PC-9 (cell line): Measurements from ENCODE around the gene DOCK2. TPM values are rescaled to one million over a fixed set of nuclear protein-coding genes. Genes with fewer than 3 reads are reported as not detected.

Experiments
- BruUV-seq: library from RNA; stranded (reverse); fragments of 400-500 nt; replicated peaks from 2 replicates; lab custom pipeline; 2021; lab: Mats Ljungman, UMichigan
- CTCF ChIA-PET: fragments of 300-600 bp; sonication (Branson Sonifier 250); formaldehyde crosslinking; loops from one replicate; lab custom pipeline; 2022; ENCODE audit warnings: antibody characterized with exemption; lab: Charles Lee
- POLR2A ChIA-PET: fragments of 300-600 bp; sonication (Branson Sonifier 250); formaldehyde crosslinking; loops from one replicate; lab custom pipeline; 2022; ENCODE audit warnings: antibody characterized with exemption; ENCODE audit not compliant: unreplicated experiment; lab: Charles Lee
- DNase-seq, 2 experiments: peaks; one replicate each; pipeline versions ENCODE4 v3.0.0 to v3.0.0-alpha.2; 2015 to 2022; ENCODE audit warnings: mixed read lengths in 1 of 2
- H2AFZ ChIP-seq: fragments of 200-600 bp; sonication (generic); 2 replicates; pipeline ENCODE4 v1.8.1; 2017; ENCODE audit warnings: antibody characterized with exemption
- H3F3A ChIP-seq: fragments of 200-600 bp; sonication (generic); 2 replicates; pipeline ENCODE4 v1.8.1; 2017; ENCODE audit warnings: antibody characterized with exemption, mild to moderate bottlenecking, low read depth; ENCODE audit not compliant: insufficient read depth
- H3K27ac ChIP-seq: fragments of 200-600 bp; sonication (generic); 2 replicates; pipeline ENCODE4 v1.6.1; 2016; ENCODE audit warnings: mixed run types
- H3K27me3 ChIP-seq: fragments of 200-600 bp; sonication (generic); 2 replicates; pipeline ENCODE4 v1.6.1; 2016; ENCODE audit warnings: low read depth, mixed run types; ENCODE audit not compliant: insufficient read depth
- H3K36me3 ChIP-seq: fragments of 200-600 bp; sonication (generic); 2 replicates; pipeline ENCODE4 v1.6.1; 2016; ENCODE audit warnings: low read depth, mixed run types
- H3K4me1 ChIP-seq: fragments of 200-600 bp; sonication (generic); replicated peaks from 2 replicates; pipeline ENCODE4 v1.6.1; 2016; ENCODE audit warnings: mixed run types; ENCODE audit not compliant: insufficient read depth
- H3K4me2 ChIP-seq: fragments of 200-600 bp; sonication (generic); 2 replicates; pipeline ENCODE4 v1.6.1; 2017; ENCODE audit warnings: mixed run types
- H3K4me3 ChIP-seq: fragments of 200-600 bp; sonication (generic); 2 replicates; pipeline ENCODE4 v1.6.1; 2016; ENCODE audit warnings: mixed run types
- H3K79me2 ChIP-seq: fragments of 200-600 bp; sonication (generic); 2 replicates; pipeline ENCODE4 v1.6.1; 2017; ENCODE audit warnings: low read depth, mixed run types
- H3K9me2 ChIP-seq: fragments of 200-600 bp; sonication (generic); 2 replicates; pipeline ENCODE4 v1.8.1; 2017; ENCODE audit warnings: mild to moderate bottlenecking; ENCODE audit not compliant: insufficient read depth
- H3K9me3 ChIP-seq: fragments of 200-600 bp; sonication (generic); 2 replicates; pipeline ENCODE4 v1.8.1; 2016; ENCODE audit warnings: low read depth; ENCODE audit not compliant: insufficient read depth
- H4K20me1 ChIP-seq: fragments of 200-600 bp; sonication (generic); 2 replicates; pipeline ENCODE4 v1.8.1; 2017; ENCODE audit not compliant: insufficient read depth
- EZH2 ChIP-seq: fragments of 200-600 bp; sonication (generic); IDR thresholded peaks from 2 replicates; pipeline ENCODE4 v1.8.0; 2017; ENCODE audit warnings: antibody characterized with exemption, low read depth
- intact Hi-C: fragments of 100-400 bp; cut with micrococcal nuclease; formaldehyde crosslinking; loops from one replicate; pipeline ENCODE4 v1.10.0; 2022; ENCODE audit not compliant: unreplicated experiment
- total RNA-seq: library from RNA; stranded (reverse); gene quantifications from 2 replicates; pipeline ENCODE4 v1.2.3, GENCODE V29; 2021
- TF ChIP-seq, protein P1 (sequence below): fragments of 200-600 bp; sonication (generic); conservative IDR thresholded peaks from 2 replicates; pipeline ENCODE4 v1.6.1; 2017; ENCODE audit warnings: mixed run types, antibody characterized with exemption, mild to moderate bottlenecking, moderate library complexity

The DOCK2 gene
- total RNA-seq, 1 experiment from 2014 or later, result 0.41 TPM

GRCh38 chr5:169848271-169848670, 211.2 kb downstream of the DOCK2 start:
- Histone ChIP-seq H2AFZ (no peak overlapping the region), H3K27me3 (no peaks in the 10 kb centered on the region), H3K79me2 (no peaks in the 10 kb centered on the region), H3F3A (no peaks in the 10 kb centered on the region), H3K9me3 (peaks cover 14% of the 10 kb centered on the region), H3K27ac (no peak overlapping the region), H3K36me3 (no peaks in the 10 kb centered on the region), H4K20me1 (no peaks in the 10 kb centered on the region), H3K4me2 (no peak overlapping the region), H3K4me3 (no peak overlapping the region), H3K9me2 (no peaks in the 10 kb centered on the region), H3K4me1 (no peaks in the 10 kb centered on the region)
- ChIA-PET POLR2A (no interaction called here), CTCF (no interaction called here)
- DNase-seq, result no peak
- no TSS peak for BruUV-seq
- TF ChIP-seq, protein P1, sequence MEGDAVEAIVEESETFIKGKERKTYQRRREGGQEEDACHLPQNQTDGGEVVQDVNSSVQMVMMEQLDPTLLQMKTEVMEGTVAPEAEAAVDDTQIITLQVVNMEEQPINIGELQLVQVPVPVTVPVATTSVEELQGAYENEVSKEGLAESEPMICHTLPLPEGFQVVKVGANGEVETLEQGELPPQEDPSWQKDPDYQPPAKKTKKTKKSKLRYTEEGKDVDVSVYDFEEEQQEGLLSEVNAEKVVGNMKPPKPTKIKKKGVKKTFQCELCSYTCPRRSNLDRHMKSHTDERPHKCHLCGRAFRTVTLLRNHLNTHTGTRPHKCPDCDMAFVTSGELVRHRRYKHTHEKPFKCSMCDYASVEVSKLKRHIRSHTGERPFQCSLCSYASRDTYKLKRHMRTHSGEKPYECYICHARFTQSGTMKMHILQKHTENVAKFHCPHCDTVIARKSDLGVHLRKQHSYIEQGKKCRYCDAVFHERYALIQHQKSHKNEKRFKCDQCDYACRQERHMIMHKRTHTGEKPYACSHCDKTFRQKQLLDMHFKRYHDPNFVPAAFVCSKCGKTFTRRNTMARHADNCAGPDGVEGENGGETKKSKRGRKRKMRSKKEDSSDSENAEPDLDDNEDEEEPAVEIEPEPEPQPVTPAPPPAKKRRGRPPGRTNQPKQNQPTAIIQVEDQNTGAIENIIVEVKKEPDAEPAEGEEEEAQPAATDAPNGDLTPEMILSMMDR, result no peak
- TF ChIP-seq EZH2, result no peak
- intact Hi-C loops, result no loop called here

DNA sequence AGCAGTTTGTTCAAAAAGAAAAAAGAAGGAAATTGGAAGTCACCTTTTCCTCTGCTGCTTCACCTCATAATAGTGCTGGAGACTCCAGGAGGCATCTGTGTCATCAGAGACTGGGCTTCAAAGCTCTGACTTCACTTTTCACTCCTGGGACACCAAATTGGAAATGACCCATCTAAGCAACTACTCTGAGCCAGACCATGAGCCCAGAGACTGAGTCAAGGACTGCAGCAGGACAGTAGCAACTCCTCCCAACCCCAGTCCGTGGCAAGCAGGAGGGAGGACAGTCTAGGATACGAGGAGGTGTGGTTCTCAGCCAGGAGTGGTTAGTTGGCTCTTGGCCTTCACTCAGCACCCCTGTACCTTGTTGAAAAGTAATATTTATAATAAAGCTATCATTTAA, 211.7 kb downstream of the DOCK2 start:
- BruUV-seq, result no TSS peak
- Histone ChIP-seq H3K4me3 (no peak overlapping the region), H3K4me1 (no peaks in the 10 kb centered on the region), H3K27me3 (no peaks in the 10 kb centered on the region), H3K27ac (no peak overlapping the region), H2AFZ (no peak overlapping the region), H3F3A (no peaks in the 10 kb centered on the region), H3K9me3 (peaks cover 18% of the 10 kb centered on the region), H3K9me2 (no peaks in the 10 kb centered on the region), H3K36me3 (no peaks in the 10 kb centered on the region), H4K20me1 (no peaks in the 10 kb centered on the region), H3K4me2 (no peak overlapping the region), H3K79me2 (no peaks in the 10 kb centered on the region)
- TF ChIP-seq, protein P1, result no peak
- TF ChIP-seq EZH2, result no peak
- DNase-seq, result no peak
- intact Hi-C loops, result no loop called here
- CTCF ChIA-PET, result no interaction called here
- POLR2A ChIA-PET, result no interaction called here

GRCh38 chr5:169850409-169850808, 213.3 kb downstream of the DOCK2 start:
- TF ChIP-seq EZH2, result no peak
- TF ChIP-seq, protein P1, result peak; percentile 39
- Histone ChIP-seq H2AFZ (no peak overlapping the region), H3K4me2 (no peak overlapping the region), H3K79me2 (no peaks in the 10 kb centered on the region), H3F3A (no peaks in the 10 kb centered on the region), H3K36me3 (no peaks in the 10 kb centered on the region), H3K9me2 (no peaks in the 10 kb centered on the region), H3K9me3 (peaks cover 18% of the 10 kb centered on the region), H3K4me3 (no peak overlapping the region), H3K4me1 (no peaks in the 10 kb centered on the region), H4K20me1 (no peaks in the 10 kb centered on the region), H3K27me3 (no peaks in the 10 kb centered on the region), H3K27ac (no peak overlapping the region)
- no peak for DNase-seq
- intact Hi-C loops, result no loop called here
- BruUV-seq, result no TSS peak
- CTCF ChIA-PET, result interaction anchor here (0.9 kb wide), 1 partner anchor 130 kb away, joined by 4 read pairs; the partner anchor contains the start of gene INSYN2B
- POLR2A ChIA-PET, result no interaction called here
